COLO829 (cell line): ENCODE measurements around the gene MRPL9.
A peak's percentile ranks its signal among the peaks of the same experiment; 100 is the strongest.

Experiments used
- DNase-seq: peaks from one replicate; pipeline ENCODE4 v3.0.0; 2012; ENCODE audit warnings: low spot score

The MRPL9 gene

GRCh38 chr1:151729966-151730291 is 33.4 kb downstream of the MRPL9 start:
- DNase-seq, result no peak

DNA sequence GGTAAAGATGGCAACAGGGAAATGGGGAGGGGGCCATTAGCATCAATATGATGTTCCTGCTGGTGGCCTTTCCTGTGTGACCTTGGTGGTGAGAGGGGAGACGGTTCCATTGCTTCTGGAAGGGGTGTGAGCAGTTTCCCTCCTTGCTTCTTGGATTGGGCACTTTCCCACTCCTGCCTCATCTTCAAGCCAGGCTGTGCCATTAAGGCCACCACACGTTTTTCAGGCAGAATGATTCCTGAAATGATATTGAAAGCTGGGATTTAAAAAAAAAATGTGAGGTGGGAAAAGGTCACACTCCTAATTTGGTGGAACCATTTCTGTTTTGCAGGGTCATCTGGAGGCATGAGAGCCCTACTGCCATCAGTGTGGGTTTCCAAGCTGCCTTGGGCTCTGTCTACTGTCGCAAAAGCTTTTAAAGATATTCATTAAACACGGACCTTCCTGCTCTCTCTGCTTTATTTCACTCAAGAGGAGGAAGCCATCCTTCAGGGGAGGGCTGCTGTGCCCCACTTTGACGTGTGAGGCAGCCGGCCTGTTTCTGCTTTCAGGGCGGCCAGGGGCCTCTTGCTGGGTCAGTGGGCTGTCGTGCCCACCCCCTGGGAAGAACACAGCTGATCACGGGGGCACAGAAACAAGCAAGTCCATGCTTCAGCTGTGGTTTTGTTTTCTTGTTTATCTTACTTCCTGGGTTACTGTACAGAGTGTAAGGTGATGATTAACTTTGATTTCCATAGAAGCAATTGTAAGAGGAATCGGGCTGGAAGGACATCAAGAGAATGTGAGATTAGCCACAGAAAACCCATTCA is 33.9 kb downstream of the MRPL9 start:
- no peak for DNase-seq

- DNase-seq, result no peak
Observed at GRCh38 chr1:151728151-151729054, 34.9 kb downstream of the MRPL9 start.

DNA sequence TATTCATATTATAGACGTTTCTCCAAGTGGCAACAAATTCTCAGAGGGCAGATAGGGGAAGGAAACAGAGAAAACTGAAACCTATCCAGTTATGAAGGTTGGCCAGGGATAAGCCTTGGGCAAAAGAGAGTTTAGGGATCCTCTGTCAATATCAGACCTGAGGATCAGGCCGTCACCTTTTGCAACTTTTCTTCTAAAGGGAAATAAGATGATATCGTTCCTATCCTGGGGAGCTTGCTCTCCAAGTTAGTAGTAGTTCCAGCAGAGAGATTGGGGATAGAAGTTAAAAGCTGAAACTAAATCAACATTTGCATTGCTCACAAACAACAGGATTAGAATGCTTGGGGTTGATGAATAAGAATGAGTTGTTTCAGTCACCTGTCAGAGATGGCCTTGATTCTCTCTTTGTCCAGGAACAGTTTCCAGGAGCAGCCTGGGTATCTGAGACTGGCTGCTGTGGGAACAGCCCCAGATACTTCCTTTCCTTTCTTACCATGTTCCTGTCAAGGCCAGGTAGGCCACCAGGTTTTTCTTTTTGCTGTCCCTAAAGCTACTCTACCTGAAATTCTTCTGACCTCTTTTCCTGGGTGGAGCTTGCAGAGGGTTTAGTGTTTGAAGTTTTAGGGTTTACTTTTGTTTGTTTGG is 39.4 kb downstream of the MRPL9 start:
- DNase-seq, result no peak

DNA sequence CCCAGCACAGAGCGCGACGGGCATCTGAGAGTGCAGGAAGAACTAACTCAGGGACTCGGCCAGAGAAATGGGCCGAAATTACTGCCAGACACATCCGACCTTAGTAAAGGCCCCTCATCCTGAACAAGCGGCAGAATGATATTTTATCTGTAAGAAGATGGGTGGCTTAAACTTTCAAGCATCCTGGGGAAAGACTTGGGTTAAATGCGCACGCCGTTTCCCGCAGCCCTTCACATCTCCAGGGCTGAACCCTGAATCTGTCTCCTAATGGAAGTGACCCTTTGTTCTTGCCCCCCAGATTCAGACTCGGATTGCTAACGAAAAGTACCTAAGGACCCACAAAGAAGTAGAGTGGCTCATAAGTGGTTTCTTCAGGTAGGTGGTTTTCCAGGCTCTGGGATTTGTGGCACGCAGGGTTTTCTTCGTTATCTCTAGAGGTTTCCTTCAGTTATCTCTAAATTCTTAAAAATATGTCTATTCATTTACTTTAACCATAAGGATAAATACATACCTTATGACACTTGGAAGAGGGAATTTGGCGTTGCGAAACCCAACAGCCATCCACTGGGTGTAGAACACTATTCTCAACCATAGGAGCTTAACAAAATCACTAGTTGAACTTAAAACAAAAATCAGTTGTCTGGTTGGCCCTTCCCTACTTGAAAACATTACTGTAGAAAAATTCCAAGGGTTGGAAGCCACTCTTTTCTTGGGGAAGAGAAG is 41.3 kb downstream of the MRPL9 start:
- no peak for DNase-seq

DNA sequence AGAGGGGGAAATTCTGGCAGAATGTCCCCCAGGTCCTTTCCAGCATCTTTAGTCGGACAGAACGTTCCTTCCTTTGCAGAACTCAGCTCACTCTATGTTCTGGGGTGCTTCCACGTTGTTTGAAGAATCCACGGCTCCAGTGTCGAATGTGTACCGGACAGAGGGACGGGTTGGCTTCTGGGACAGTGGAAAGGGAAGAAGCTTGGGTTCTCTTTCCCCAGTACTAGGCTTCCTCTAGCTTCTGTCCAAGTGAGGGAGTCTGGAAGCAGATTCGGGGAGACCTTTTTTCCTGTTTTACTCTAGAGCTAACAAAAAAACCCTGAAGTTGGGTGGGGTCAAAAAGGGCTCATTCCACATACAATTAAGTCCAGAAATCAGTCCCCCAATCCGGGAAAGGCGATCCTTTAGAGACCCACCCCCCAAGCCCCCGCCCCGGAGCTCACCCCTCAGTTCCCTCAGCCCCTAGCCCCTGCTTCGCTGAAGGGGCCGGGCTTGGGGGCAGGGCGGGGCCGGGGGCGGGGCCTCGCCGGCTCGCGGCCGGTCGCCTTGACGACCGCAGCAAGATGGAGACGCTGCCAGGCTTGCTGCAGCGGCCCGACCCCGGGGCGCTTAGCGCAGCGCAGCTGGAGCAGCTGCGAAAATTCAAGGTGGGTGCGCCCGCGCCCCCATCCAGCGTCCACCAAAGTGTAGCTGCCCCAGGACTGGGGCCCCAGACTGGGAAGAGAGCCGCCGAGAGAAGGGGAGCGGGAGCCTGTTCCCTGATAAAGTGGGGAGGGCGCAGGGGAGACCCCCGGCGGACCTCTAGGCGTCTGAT is 42.1 kb downstream of the MRPL9 start, which contains the start of gene RIIAD1:
TSS of gene RIIAD1 (plus strand) at position 549 of the 814 bp plus-strand sequence. CDS start at position 564, 15 bp downstream.
- peak; percentile 35 for DNase-seq

- no peak for DNase-seq
Observed at GRCh38 chr1:151720554-151720953, 42.7 kb downstream of the MRPL9 start.

DNA sequence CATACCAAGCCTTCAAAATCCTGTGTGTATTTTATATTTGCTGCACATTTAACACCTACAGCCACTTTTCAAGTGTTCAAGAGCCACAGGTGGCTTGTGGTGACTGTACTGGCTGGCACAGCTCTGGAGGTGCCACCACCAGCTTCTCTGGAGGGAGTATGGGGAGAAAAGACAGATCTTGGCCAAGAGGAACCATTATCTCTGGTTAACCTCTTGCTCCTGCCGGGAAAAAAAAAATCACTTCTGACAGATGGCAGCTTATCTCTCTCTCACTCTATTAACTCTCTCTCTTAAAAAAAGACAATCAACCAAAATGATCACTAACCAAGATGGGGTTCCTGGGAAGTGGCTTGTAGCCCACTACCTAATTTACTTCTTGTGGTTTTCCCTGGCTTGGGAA is 43.2 kb downstream of the MRPL9 start:
- DNase-seq, result no peak

DNA sequence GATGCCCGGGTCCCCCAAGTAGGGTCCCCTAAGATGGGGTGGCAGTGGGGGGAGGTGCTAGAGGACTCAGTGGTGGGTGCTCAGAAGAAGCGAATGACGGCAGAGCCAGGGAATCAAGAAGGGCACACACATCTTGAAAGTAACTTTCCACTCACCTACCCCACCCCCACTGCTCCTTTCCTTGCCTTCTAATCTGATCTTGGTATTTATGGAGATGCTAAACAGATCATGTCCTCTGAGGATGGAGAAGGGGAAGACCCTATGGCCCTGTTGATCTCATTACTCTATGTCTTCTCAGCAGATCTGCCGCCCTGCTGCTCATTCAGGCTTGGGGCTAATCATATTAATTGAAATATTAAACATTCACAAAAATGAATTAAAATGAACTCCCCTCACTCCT is 44.6 kb downstream of the MRPL9 start:
- no peak for DNase-seq

DNA sequence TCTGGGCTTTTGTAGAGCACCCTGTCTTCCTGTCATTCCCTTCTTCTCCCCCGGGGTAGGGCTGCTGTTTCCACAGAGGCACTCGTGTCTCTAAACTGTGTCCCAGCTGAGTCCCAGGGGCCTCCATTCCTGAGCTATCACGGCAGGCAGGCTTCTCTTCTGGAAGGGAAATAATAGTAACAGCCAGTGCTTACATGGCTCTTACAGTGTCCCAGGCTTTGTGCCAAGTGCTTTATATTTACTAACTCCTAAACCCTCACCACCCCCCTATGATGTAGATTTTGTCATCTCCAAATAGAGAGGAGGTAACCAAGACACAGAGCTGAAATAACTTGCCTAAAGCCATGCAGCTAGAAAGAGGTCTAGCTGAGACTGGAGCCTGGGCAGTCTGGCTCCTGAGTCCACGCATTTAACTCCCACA is 45.3 kb downstream of the MRPL9 start:
- DNase-seq, result no peak

DNA sequence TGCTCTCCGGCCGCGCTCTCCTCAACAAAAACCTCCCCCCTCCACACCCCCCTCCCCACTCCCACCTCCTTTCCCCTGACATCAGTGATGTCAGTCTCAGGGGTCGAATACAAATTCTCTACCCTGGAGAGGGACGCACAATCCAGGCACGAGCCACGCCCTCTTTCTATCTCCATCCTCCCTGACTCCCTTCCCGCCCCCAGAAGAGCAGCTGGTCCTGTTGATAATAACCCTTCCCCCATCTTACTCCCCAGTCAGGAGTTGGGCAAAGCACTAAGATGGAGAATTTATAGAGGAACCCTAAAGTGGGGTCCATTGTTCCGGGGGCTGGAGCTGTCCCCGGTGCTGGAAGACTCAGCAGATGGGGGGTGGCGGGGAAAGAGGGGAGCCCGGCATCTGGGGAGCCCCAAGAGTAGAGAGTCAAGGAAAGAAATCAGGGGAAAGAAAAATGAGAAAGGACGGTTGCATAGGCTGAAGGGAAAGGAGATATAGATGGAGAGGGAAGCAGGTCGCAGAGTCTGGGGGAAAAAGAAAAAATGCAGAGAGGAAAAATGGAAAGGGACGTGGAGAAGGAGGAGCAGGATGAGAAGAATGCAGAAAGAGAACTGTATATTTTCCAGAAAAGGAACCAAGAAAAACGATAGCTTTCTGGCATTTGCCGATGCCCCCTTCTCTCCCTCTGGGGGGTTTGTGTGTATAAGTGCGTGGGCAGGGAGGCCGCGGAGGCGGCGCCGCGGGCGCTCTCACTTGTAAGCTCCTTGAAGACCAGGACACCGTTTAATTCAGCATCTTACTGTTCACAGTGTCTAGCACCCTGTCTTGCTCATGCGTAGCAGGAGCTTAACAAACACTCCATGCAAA is 46.3 kb downstream of the MRPL9 start, which contains the start of gene CELF3:
TSS of gene CELF3 (minus strand) at position 33 of the 861 bp plus-strand sequence. CDS start 783 bp downstream, outside the sequence.
- peak; percentile 35 for DNase-seq

DNA sequence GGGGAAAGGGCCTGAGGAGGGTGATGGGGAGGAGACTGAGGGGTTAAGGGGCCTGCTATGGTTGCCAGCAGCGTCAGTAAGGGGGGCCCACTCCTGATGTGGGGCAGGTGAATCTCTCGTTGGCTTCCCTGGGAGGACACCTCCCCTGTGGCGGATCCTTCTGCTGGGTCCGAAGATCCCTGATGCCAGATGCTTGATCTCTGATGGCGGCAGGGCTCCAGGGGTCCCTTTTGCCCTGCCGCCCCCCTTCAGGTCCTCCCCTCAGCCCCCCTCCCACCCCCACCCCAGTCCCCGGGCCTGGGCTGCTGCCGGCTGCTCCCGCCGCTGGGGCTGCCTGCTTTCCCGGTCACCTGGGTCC is 46.9 kb downstream of the MRPL9 start:
- DNase-seq, result no peak

GRCh38 chr1:151715726-151716404 is 47.4 kb downstream of the MRPL9 start:
- DNase-seq, result no peak

DNA sequence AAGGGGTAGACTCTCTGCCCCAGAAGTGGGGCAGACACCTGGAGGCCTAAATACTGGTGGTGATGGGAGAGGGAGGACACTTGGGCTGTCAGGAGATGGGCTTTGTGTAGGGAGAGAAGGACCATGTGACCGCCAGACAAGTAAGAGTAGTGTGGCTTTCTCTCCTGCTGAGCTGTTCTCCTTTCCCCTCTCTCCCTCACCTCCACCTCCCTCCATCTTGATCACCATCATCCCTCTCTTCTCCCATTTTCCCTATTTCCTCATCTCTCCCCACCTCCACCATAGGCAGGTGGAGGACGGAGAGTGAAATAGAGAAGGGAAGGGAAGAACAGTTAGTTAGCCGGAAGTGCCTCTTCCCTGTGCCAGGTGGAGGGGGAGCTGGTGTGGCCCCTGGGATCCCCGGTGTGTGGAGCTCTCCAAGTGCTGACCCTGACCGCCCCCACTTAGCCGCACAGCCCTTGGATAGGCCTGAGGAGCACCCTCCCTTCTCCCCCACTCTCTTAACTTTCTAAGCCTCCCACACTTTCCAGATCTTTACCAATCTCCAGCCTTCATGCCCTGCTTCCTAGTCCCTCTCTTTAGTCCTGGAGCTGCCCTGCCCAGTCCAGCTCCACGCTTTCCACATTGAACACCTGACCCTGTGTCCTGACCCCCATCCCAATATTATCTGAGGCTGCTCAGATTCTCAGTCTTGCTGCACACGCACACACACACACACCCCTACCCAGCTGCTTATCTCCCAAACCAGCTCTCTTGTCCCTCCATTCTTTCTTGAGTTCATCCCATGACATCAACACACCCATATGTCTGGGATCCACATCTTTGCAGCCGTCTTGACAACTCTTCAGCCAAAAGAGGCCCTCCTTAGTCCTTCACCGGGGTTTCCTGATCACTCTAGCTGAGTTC is 48.2 kb downstream of the MRPL9 start:
- DNase-seq, result no peak

DNA sequence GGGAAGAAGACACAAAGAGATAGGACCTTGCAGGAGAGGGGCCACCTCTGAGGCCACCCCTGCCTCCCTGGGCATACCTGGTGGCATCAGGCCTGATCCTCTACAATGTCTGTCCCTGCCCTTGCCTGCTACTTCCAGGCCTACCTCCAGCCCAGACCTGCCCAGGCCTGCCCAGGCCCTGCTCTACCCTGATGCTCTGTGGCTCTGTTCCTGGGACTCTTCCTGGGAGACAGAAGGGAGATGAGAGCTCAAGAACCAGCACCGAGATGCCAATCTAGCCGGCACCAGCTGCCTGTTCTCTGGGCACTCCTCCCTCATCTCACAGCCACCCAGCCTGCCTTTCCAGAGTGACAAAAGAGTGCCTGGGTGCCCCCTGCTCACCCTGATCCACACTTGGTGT is 49.4 kb downstream of the MRPL9 start:
- no peak for DNase-seq

GRCh38 chr1:151713044-151713443 is 50.3 kb downstream of the MRPL9 start:
- no peak for DNase-seq

- no peak for DNase-seq
Observed at GRCh38 chr1:151711951-151712350, 51.3 kb downstream of the MRPL9 start.

GRCh38 chr1:151711044-151711800 is 52.1 kb downstream of the MRPL9 start:
- no peak for DNase-seq
